ES-I3 (cell line): ENCODE measurements around the gene ANKRD44.
"Not testable (repeated sequence)": the region's sequence is repeated elsewhere in the genome, so short reads cannot be mapped to it uniquely, and the experiment has no call there.

ENCODE experiments used
- H3K36me3 ChIP-seq: 2 replicates; pipeline ENCODE4 v1.6.1; 2013; ENCODE audit warnings: mild to moderate bottlenecking, low read length, control low read depth, moderate library complexity; ENCODE audit not compliant: insufficient read depth
- H3K4me1 ChIP-seq: 2 replicates; pipeline ENCODE4 v1.6.1; 2013; ENCODE audit warnings: mild to moderate bottlenecking, control low read depth, low read length; ENCODE audit not compliant: insufficient read depth
- H3K9ac ChIP-seq: 2 replicates; pipeline ENCODE4 v1.6.1; 2013; ENCODE audit warnings: low read depth, mild to moderate bottlenecking, low read length, moderate library complexity
- H3K9me3 ChIP-seq: 2 replicates; pipeline ENCODE4 v1.6.1; 2013; ENCODE audit warnings: mild to moderate bottlenecking, low read length, moderate library complexity; ENCODE audit not compliant: control insufficient read depth, insufficient read depth

Gene ANKRD44

GRCh38 chr2:197287596-197287932, 23.0 kb downstream of the ANKRD44 start:
- not testable (repeated sequence) for H3K36me3 ChIP-seq, H3K4me1 ChIP-seq, H3K9me3 ChIP-seq, H3K9ac ChIP-seq

DNA sequence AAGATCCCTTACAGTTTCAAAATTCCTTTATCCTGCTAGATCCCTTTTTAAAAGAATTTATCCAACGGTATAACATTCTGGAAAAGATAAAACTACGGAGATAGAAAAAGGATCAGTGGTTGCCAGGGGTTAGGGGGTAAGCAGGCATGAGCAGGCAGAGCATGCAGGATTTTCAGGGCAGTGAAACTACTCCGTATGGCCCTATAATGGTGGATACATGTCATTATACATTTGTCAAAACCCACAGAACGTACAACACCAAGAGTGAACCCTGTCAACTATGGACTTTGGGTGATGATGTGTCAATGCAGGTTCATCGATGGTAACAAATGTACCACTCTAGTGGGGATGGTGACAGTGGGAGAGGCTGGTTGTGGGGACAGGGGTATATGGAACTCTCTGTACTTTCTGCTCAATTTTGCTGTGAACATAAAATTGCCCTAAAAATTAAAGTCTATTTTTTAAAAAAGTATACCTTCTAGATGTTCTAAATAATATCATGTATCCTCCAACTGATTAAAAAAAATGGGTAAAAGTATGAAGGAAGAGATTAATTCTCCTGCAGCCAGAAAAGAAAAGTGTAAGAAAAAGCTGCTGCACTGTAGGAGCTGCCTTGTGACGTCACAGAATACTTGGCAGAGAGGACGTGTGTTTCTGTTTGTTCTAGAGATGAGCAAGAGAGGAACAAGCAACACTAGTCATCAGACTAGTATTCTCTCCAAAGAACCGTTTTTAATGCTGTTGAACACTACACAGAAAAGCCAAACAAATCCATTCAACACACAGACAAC, 23.6 kb downstream of the ANKRD44 start:
- no peaks in the 10 kb centered on the region for H3K36me3 ChIP-seq
- H3K9me3 ChIP-seq, result no peaks in the 10 kb centered on the region
- H3K4me1 ChIP-seq, result no peaks in the 10 kb centered on the region
- no peak overlapping the region for H3K9ac ChIP-seq

DNA sequence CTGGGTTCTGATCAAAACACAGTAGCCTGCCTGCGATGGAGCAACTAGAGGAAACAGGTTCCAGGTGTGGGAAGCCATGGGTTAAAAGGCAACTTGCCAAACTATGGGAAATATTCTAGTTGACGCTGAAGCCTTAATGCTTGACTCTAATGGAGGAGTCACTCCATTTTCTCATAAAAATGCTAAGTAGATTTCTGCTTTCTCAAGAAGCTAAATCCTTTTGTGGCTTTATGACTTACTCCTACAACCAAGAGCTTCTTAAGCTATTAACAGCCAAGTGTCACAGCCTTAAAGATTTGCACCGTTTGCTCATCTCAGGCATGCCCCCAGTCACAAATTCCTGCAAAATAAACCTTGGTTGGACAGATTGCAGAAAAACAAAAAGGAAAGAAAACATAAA, 25.2 kb downstream of the ANKRD44 start:
- Histone ChIP-seq H3K4me1 (no peaks in the 10 kb centered on the region), H3K36me3 (no peaks in the 10 kb centered on the region), H3K9ac (no peak overlapping the region), H3K9me3 (no peaks in the 10 kb centered on the region)

- no peaks in the 10 kb centered on the region for H3K36me3 ChIP-seq
- H3K9me3 ChIP-seq, result no peaks in the 10 kb centered on the region
- no peaks in the 10 kb centered on the region for H3K4me1 ChIP-seq
- no peak overlapping the region for H3K9ac ChIP-seq
These were observed 25.6 kb downstream of the ANKRD44 start for GRCh38 chr2:197284956-197285355.

DNA sequence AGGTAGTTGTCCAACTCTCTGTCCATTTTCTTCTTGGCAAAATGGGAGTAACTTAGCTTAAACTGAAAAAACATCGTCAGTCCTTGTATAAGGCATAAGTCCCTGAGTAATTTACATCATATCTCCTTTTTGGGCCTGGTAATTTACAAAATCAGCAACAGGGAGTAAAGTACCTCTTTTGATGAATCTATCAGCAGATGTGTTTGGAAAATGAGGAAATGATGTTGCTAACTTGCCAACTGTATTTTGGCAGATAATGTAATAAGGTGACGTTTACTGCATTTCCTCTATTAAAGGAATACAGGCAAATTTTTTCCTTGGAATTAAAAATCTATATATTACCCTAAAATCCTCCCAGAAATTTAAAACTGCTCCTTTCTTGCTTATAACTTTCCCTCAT, 29.2 kb downstream of the ANKRD44 start:
- no peaks in the 10 kb centered on the region for H3K36me3 ChIP-seq
- H3K9me3 ChIP-seq, result no peaks in the 10 kb centered on the region
- H3K4me1 ChIP-seq, result no peaks in the 10 kb centered on the region
- H3K9ac ChIP-seq, result no peak overlapping the region

- no peaks in the 10 kb centered on the region for H3K9me3 ChIP-seq
- no peaks in the 10 kb centered on the region for H3K36me3 ChIP-seq
- no peaks in the 10 kb centered on the region for H3K4me1 ChIP-seq
- no peak overlapping the region for H3K9ac ChIP-seq
These were observed 30.4 kb downstream of the ANKRD44 start for GRCh38 chr2:197280015-197280702.

DNA sequence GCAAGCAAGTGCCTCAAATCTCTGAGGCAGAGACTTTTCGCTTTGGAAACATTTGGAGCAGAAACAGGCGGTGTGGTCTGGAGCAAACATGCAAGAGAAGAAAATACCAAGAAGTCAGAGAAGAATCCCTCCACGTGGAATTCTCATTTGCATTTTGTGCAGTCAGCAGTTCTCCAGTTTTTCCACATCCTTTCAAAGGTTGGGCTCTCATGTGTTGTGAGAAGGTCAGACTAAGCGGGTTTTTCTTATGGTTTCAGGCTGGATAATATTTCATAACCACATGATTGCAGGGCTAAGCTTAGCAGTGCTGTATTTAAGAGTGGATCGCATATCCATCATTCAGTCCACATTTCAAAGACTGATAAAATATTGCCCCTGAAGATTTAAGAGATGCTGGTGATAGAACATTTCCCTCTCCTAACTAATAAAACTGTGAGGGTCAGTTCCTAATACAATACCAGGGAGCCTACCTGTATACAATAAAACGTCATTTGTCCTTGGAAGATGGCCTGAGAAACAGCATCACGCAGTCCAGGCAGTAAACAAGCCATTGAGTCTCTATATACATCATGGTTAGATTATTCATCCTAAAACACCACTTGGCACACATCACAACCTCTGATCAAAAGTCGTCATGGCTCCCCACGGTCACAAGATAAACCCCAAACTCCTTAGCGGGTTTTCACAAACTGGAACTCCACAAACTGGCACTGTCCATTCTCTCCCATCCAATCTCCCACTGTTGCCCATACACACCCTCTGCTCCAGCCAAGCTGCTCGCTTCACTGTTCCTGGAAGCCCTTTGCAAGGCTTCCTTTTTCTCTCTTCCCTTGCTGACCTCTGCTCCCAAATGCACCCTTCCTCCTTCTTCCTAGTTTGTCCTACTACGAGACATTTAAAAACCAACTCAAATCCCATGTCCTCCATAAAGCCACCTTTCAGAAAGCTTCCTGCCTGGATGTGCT, 31.5 kb downstream of the ANKRD44 start:
- Histone ChIP-seq H3K9ac (no peak overlapping the region), H3K9me3 (no peaks in the 10 kb centered on the region), H3K4me1 (no peaks in the 10 kb centered on the region), H3K36me3 (no peaks in the 10 kb centered on the region)

GRCh38 chr2:197277794-197278193, 32.8 kb downstream of the ANKRD44 start:
- Histone ChIP-seq H3K9ac (no peak overlapping the region), H3K9me3 (no peaks in the 10 kb centered on the region), H3K36me3 (no peaks in the 10 kb centered on the region), H3K4me1 (no peaks in the 10 kb centered on the region)

DNA sequence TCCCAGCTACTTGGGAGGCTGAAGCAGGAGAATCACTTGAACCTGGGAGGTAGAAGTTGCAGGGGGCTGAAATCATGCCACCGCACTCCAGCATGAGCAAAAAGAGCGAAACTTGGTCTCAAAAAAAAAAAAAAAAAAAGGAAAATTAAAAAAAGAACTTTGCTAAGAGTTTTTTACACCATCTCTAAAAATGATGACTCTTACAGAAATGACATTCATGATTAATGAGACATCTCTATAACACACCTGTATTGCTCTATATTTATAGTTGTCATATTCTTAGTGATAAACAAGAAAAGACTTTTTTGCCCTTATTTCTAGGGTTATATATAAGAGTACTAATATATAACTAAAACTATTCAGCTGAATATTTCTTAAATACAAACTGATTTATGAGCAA, 34.4 kb downstream of the ANKRD44 start:
- no peaks in the 10 kb centered on the region for H3K36me3 ChIP-seq
- no peaks in the 10 kb centered on the region for H3K9me3 ChIP-seq
- H3K4me1 ChIP-seq, result no peaks in the 10 kb centered on the region
- no peak overlapping the region for H3K9ac ChIP-seq

DNA sequence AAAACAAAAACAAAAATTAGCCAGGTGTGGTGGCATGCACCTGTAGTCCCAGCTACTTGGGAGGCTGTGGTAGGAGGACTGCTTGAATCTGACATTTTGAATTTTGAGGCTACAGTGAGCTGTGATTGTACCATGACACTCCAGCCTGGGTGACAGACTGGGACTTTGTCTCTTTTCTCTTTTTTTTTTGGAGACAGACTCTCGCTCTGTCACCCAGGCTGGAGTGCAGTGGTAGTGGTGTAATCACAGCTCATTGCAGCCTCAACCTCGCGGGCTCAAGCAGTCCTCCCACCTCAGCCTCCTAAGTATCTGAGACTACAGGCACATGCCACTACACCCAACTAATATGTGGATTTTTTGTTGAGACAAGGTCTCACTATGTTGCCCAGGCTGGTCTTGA, 35.6 kb downstream of the ANKRD44 start:
- Histone ChIP-seq H3K9me3 (no peaks in the 10 kb centered on the region), H3K4me1 (no peaks in the 10 kb centered on the region), H3K36me3 (no peaks in the 10 kb centered on the region), H3K9ac (no peak overlapping the region)

DNA sequence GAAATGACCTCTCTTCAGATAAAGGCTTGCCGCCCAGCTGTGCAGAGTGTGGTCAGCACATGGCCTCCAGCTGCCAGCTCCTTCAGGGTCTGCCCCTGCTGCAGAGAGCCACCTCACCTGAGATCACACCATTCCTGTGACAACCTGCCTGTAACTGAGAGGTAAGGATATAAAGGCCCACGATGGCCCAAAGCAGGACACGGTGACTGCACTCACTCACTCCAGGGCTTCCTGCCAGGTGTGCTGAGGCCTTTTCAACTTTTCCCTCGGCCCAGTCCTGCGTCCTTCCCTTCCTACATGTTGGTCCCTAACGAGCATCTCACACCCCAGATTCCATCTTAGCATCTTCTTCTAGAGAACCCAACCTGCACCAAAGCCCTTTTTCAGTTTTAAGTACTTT, 36.2 kb downstream of the ANKRD44 start:
- Histone ChIP-seq H3K9ac (no peak overlapping the region), H3K9me3 (no peaks in the 10 kb centered on the region), H3K4me1 (no peaks in the 10 kb centered on the region), H3K36me3 (no peaks in the 10 kb centered on the region)

- no peaks in the 10 kb centered on the region for H3K36me3 ChIP-seq
- no peak overlapping the region for H3K9ac ChIP-seq
- no peaks in the 10 kb centered on the region for H3K4me1 ChIP-seq
- no peaks in the 10 kb centered on the region for H3K9me3 ChIP-seq
These were observed 37.1 kb downstream of the ANKRD44 start for GRCh38 chr2:197273485-197273884.

DNA sequence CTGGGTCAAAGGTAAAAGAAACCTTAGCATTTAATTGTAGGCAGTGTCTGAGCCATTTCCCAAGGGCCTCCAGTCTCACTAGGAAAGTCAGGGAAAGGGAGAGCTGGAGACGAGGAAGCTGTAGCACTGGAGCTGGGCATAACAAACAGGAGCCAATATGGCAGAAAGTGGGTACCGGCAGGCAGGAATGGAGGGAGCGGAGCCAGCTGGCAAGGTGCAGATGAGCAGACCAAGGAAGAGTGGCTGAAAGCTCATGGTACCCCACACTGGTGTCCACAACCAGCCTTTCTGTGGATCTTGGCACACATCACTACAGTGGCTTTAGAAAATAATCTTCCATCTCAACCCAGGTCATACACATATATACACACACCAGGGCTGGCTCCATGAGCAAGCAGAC, 40.0 kb downstream of the ANKRD44 start:
- Histone ChIP-seq H3K9me3 (no peaks in the 10 kb centered on the region), H3K9ac (no peak overlapping the region), H3K4me1 (no peaks in the 10 kb centered on the region), H3K36me3 (no peaks in the 10 kb centered on the region)

GRCh38 chr2:197269815-197270214, 40.8 kb downstream of the ANKRD44 start:
- no peaks in the 10 kb centered on the region for H3K36me3 ChIP-seq
- no peaks in the 10 kb centered on the region for H3K9me3 ChIP-seq
- no peak overlapping the region for H3K9ac ChIP-seq
- H3K4me1 ChIP-seq, result no peaks in the 10 kb centered on the region
